Measurements from ENCODE around the gene OTOG. TPM values are rescaled to one million over a fixed set of nuclear protein-coding genes. Genes with fewer than 3 reads are reported as not detected.

The OTOG gene
- total and polyA plus RNA-seq, 2 donors (not counting 3 experiments of a cell fraction or from before 2014, with no cell fraction given), result not detected

GRCh38 chr11:17668166-17668565 is 121.1 kb downstream of the OTOG start:
- dilution Hi-C loops (cut with MboI; ENCODE audit: extremely low pct_ligation_motif_present, low sequenced_read_pairs), result no loop called here
- H3K4me1 ChIP-seq (ENCODE audit: control insufficient read depth, extremely low read depth, insufficient read depth, low read length), result no peaks in the 10 kb centered on the region
- H3K79me2 ChIP-seq (ENCODE audit: control insufficient read depth, insufficient read depth, low read length), result no peaks in the 10 kb centered on the region
- H3K9me1 ChIP-seq (replicated peaks; ENCODE audit: control insufficient read depth, extremely low read depth, insufficient read depth, low read length), result no peaks in the 10 kb centered on the region
- intact Hi-C loops (cut with micrococcal nuclease), result no loop called here
- H3K9me3 ChIP-seq (replicated peaks; ENCODE audit: control insufficient read depth, insufficient read depth, low read length), result no peaks in the 10 kb centered on the region
- H2AFZ ChIP-seq (ENCODE audit: low read depth, low read length), result no peak overlapping the region
- POLR2A ChIA-PET, result no interaction called here
- H3K9ac ChIP-seq (replicated peaks; ENCODE audit: extremely low read depth, insufficient read depth, low read length), result no peak overlapping the region
- TF ChIP-seq POLR2A (IDR thresholded peaks at IDR 0.05; ENCODE audit: low read depth, low read length) (no peak), FOS (IDR thresholded peaks at IDR 0.05; ENCODE audit: borderline replicate concordance, insufficient read depth, low read length) (no peak), MAX (IDR thresholded peaks at IDR 0.05; ENCODE audit: insufficient read depth, insufficient read length) (no peak), GATA2 (IDR thresholded peaks at IDR 0.05; ENCODE audit: insufficient read depth, insufficient read length, low read depth, low read length) (no peak), JUN (IDR thresholded peaks at IDR 0.05; ENCODE audit: borderline replicate concordance, insufficient read depth, insufficient read length, low read depth) (no peak), EZH2 (IDR thresholded peaks at IDR 0.05; ENCODE audit: borderline replicate concordance, low read depth, low read length, severe bottlenecking) (no peak)
- H4K20me1 ChIP-seq (replicated peaks; ENCODE audit: control insufficient read depth, extremely low read depth, insufficient read depth, low read length), result no peaks in the 10 kb centered on the region
- H3K27ac ChIP-seq (ENCODE audit: insufficient read depth, low read depth, low read length), result no peak overlapping the region
- H3K36me3 ChIP-seq (ENCODE audit: control insufficient read depth in 2 of 2, extremely low read depth in 1 of 2, insufficient read depth in 2 of 2, low read length in 2 of 2), result no peaks in the 10 kb centered on the region
- DNase-seq (ENCODE audit: low read depth, low spot score) (no peak), FAIRE-seq (no peak)
- peaks cover 3 to 15% of the 10 kb centered on the region in 2 experiments for H3K27me3 ChIP-seq (ENCODE audit: control insufficient read depth in 2 of 2, insufficient read depth in 2 of 2, low read length in 2 of 2)
- no peak overlapping the region for H3K4me2 ChIP-seq (ENCODE audit: insufficient read depth, low read length)
- BruUV-seq (replicated peaks), result no TSS peak
- CTCF ChIA-PET, result interaction anchor here (0.9 to 2.6 kb wide), 3 partner anchors 10 to 64 kb away, joined by 3 to 5 read pairs (median 4); no protein-coding TSS in a partner anchor
- no peak overlapping the region for H3K4me3 ChIP-seq (replicated peaks in 1 of 3; ENCODE audit: insufficient read depth in 1 of 3, low read depth in 1 of 3, low read length in 3 of 3)

GRCh38 chr11:17672469-17672868 is 125.4 kb downstream of the OTOG start:
- H3K79me2 ChIP-seq (ENCODE audit: control insufficient read depth, insufficient read depth, low read length), result no peaks in the 10 kb centered on the region
- intact Hi-C loops (cut with micrococcal nuclease), result no loop called here
- no peaks in the 10 kb centered on the region for H4K20me1 ChIP-seq (replicated peaks; ENCODE audit: control insufficient read depth, extremely low read depth, insufficient read depth, low read length)
- no peak for FAIRE-seq
- BruUV-seq (replicated peaks), result no TSS peak
- TF ChIP-seq POLR2A (IDR thresholded peaks at IDR 0.05; ENCODE audit: low read depth, low read length) (no peak), EZH2 (IDR thresholded peaks at IDR 0.05; ENCODE audit: borderline replicate concordance, low read depth, low read length, severe bottlenecking) (no peak), MYC (IDR thresholded peaks at IDR 0.05; ENCODE audit: low read depth, low read length) (no peak), POLR2AphosphoS5 (IDR thresholded peaks at IDR 0.05; ENCODE audit: insufficient read depth, low read depth, low read length) (no peak), JUN (IDR thresholded peaks at IDR 0.05; ENCODE audit: borderline replicate concordance, insufficient read depth, insufficient read length, low read depth) (no peak), FOS (IDR thresholded peaks at IDR 0.05; ENCODE audit: borderline replicate concordance, insufficient read depth, low read length) (no peak), CTCF (IDR thresholded peaks at IDR 0.05; ENCODE audit: extremely low read depth in 1 of 2, insufficient read depth in 1 of 2, low read depth in 1 of 2, low read length in 2 of 2) (no peak), GATA2 (IDR thresholded peaks at IDR 0.05; ENCODE audit: insufficient read depth, insufficient read length, low read depth, low read length) (no peak), MAX (IDR thresholded peaks at IDR 0.05; ENCODE audit: insufficient read depth, insufficient read length) (no peak)
- no peak for DNase-seq (ENCODE audit: low read depth, low spot score)
- H3K4me1 ChIP-seq (ENCODE audit: control insufficient read depth, extremely low read depth, insufficient read depth, low read length), result no peaks in the 10 kb centered on the region
- CTCF ChIA-PET, result no interaction called here
- H3K9me1 ChIP-seq (replicated peaks; ENCODE audit: control insufficient read depth, extremely low read depth, insufficient read depth, low read length), result no peaks in the 10 kb centered on the region
- H3K27me3 ChIP-seq (ENCODE audit: control insufficient read depth in 2 of 2, insufficient read depth in 2 of 2, low read length in 2 of 2), result peaks cover 3 to 12% of the 10 kb centered on the region in 2 experiments
- no peaks in the 10 kb centered on the region for H3K9me3 ChIP-seq (replicated peaks; ENCODE audit: control insufficient read depth, insufficient read depth, low read length)
- H3K27ac ChIP-seq (ENCODE audit: insufficient read depth, low read depth, low read length), result no peak overlapping the region
- POLR2A ChIA-PET, result no interaction called here
- no peak overlapping the region for H3K4me2 ChIP-seq (ENCODE audit: insufficient read depth, low read length)
- no peaks in the 10 kb centered on the region for H3K36me3 ChIP-seq (ENCODE audit: control insufficient read depth in 2 of 2, extremely low read depth in 1 of 2, insufficient read depth in 2 of 2, low read length in 2 of 2)
- dilution Hi-C loops (cut with MboI; ENCODE audit: extremely low pct_ligation_motif_present, low sequenced_read_pairs), result no loop called here
- H2AFZ ChIP-seq (ENCODE audit: low read depth, low read length), result no peak overlapping the region
- H3K4me3 ChIP-seq (replicated peaks in 1 of 3; ENCODE audit: insufficient read depth in 1 of 3, low read depth in 1 of 3, low read length in 3 of 3), result no peak overlapping the region
- H3K9ac ChIP-seq (replicated peaks; ENCODE audit: extremely low read depth, insufficient read depth, low read length), result no peak overlapping the region

All from endothelial cell of umbilical vein (primary cell).